Hepatocyte (in vitro differentiated cells): ENCODE measurements around the gene LSAMP. TPM values are rescaled to one million over a fixed set of nuclear protein-coding genes. Genes with fewer than 3 reads are reported as not detected.

Experiments used
- DNase-seq: peaks from one replicate; pipeline ENCODE4 v3.0.0-alpha.2; 2016; ENCODE audit warnings: low spot score
- H2AFZ ChIP-seq: fragments of 200-600 bp; sonication (generic); 2 replicates; pipeline ENCODE4 v1.6.0; 2016; ENCODE audit warnings: antibody characterized with exemption, mild to moderate bottlenecking
- H3K27ac ChIP-seq: fragments of 200-600 bp; sonication (generic); 2 replicates; pipeline ENCODE4 v1.5.1; 2016; ENCODE audit warnings: mild to moderate bottlenecking
- H3K27me3 ChIP-seq: fragments of 200-600 bp; sonication (generic); 2 replicates; pipeline ENCODE4 v1.6.1; 2016
- H3K36me3 ChIP-seq: fragments of 200-600 bp; sonication (generic); replicated peaks from 2 replicates; pipeline ENCODE4 v1.5.1; 2016; ENCODE audit warnings: low read depth; ENCODE audit not compliant: insufficient read depth
- H3K4me1 ChIP-seq: fragments of 200-600 bp; sonication (generic); 2 replicates; pipeline ENCODE4 v1.5.1; 2016; ENCODE audit warnings: mild to moderate bottlenecking, moderate library complexity; ENCODE audit not compliant: insufficient read depth
- H3K4me2 ChIP-seq: fragments of 200-600 bp; sonication (generic); 2 replicates; pipeline ENCODE4 v1.6.0; 2016
- H3K4me3 ChIP-seq: fragments of 200-600 bp; sonication (generic); 2 replicates; pipeline ENCODE4 v1.5.1; 2016; ENCODE audit warnings: mild to moderate bottlenecking
- H3K79me2 ChIP-seq: fragments of 200-600 bp; sonication (generic); 2 replicates; pipeline ENCODE4 v1.6.0; 2017; ENCODE audit warnings: mild to moderate bottlenecking
- H3K9me2 ChIP-seq: fragments of 200-600 bp; sonication (generic); replicated peaks from 2 replicates; pipeline ENCODE4 v1.6.0; 2017; ENCODE audit warnings: mild to moderate bottlenecking; ENCODE audit not compliant: insufficient read depth
- H3K9me3 ChIP-seq: fragments of 200-600 bp; sonication (generic); 2 replicates; pipeline ENCODE4 v1.5.1; 2016; ENCODE audit warnings: low read depth, mild to moderate bottlenecking
- H4K20me1 ChIP-seq: fragments of 200-600 bp; sonication (generic); 2 replicates; pipeline ENCODE4 v1.6.0; 2016; ENCODE audit warnings: mild to moderate bottlenecking; ENCODE audit not compliant: insufficient read depth, poor library complexity, severe bottlenecking
- EZH2 ChIP-seq: fragments of 200-600 bp; sonication (generic); IDR thresholded peaks from 2 replicates; pipeline ENCODE4 v1.6.1; 2016; ENCODE audit warnings: antibody characterized with exemption, mild to moderate bottlenecking, borderline replicate concordance
- EZH2phosphoT487 ChIP-seq: fragments of 200-600 bp; sonication (generic); IDR thresholded peaks from one replicate; pipeline ENCODE4 v1.6.1; 2018; ENCODE audit warnings: antibody characterized with exemption, mild to moderate bottlenecking, low read depth, moderate library complexity; ENCODE audit not compliant: unreplicated experiment, severe bottlenecking
- WGBS: methylation state at CpG from one replicate; pipeline ENCODE4 v1.1.6; 2016; ENCODE audit warnings: low lambda C conversion rate; ENCODE audit errors: missing lambda C conversion rate; 5-methylcytosine and 5-hydroxymethylcytosine counted together
- polyA plus RNA-seq: library from polyadenylated mRNA; unstranded; fragments of >200 nt; fragmentation: Nextera tagmentation; extraction: Ambion mirVana; gene quantifications from 2 replicates; pipeline ENCODE4 v1.2.1, GENCODE V29; 2016
- total RNA-seq: library from RNA; depleted of rRNA; stranded (reverse); fragments of >200 nt; gene quantifications from 2 replicates; pipeline ENCODE4 v1.2.3, GENCODE V29; 2014
- TF ChIP-seq, protein P1 (sequence below): fragments of 200-600 bp; sonication (generic); IDR thresholded peaks from 2 replicates; pipeline ENCODE4 v1.5.1; 2016; ENCODE audit warnings: antibody characterized with exemption, mild to moderate bottlenecking; ENCODE audit not compliant: poor library complexity

The LSAMP gene
- total and polyA plus RNA-seq, 2 experiments from 2014 or later: 15.1 to 22.3 TPM

DNA sequence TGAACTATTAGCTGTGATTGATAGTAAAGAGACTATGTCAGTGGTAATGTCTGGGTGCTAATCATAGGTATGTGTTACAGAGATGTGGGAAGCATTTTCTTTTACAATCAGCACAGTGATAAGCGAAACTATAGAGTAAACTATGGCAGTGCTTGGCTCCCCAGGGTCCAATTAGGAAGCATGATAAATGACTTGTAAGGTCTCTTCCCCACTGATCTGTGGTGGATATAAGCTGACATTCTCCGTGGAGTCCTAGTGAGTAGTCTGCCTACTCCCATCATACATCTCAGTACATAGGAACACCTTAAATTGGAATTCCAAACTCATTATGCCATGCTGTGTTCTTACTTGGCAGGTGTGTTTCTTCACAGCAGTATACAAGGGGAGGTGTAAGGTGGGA lies 617.8 kb downstream of the LSAMP start:
- H3K9me3 ChIP-seq: no peaks in the 10 kb centered on the region
- H3K79me2 ChIP-seq: no peaks in the 10 kb centered on the region
- no peak overlapping the region for H2AFZ ChIP-seq
- no peak overlapping the region for H3K4me3 ChIP-seq
- no peak for DNase-seq
- H3K4me1 ChIP-seq: no peaks in the 10 kb centered on the region
- H3K4me2 ChIP-seq: no peak overlapping the region
- H3K27ac ChIP-seq: no peak overlapping the region
- H3K27me3 ChIP-seq: no peaks in the 10 kb centered on the region
- TF ChIP-seq, protein P1, sequence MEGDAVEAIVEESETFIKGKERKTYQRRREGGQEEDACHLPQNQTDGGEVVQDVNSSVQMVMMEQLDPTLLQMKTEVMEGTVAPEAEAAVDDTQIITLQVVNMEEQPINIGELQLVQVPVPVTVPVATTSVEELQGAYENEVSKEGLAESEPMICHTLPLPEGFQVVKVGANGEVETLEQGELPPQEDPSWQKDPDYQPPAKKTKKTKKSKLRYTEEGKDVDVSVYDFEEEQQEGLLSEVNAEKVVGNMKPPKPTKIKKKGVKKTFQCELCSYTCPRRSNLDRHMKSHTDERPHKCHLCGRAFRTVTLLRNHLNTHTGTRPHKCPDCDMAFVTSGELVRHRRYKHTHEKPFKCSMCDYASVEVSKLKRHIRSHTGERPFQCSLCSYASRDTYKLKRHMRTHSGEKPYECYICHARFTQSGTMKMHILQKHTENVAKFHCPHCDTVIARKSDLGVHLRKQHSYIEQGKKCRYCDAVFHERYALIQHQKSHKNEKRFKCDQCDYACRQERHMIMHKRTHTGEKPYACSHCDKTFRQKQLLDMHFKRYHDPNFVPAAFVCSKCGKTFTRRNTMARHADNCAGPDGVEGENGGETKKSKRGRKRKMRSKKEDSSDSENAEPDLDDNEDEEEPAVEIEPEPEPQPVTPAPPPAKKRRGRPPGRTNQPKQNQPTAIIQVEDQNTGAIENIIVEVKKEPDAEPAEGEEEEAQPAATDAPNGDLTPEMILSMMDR: no peak
- TF ChIP-seq EZH2: no peak
- TF ChIP-seq EZH2phosphoT487: no peak
- WGBS: 64% methylated on average over 2 of the region's 2 CpGs
- H3K9me2 ChIP-seq: no peaks in the 10 kb centered on the region
- no peaks in the 10 kb centered on the region for H4K20me1 ChIP-seq
- H3K36me3 ChIP-seq: no peaks in the 10 kb centered on the region

DNA sequence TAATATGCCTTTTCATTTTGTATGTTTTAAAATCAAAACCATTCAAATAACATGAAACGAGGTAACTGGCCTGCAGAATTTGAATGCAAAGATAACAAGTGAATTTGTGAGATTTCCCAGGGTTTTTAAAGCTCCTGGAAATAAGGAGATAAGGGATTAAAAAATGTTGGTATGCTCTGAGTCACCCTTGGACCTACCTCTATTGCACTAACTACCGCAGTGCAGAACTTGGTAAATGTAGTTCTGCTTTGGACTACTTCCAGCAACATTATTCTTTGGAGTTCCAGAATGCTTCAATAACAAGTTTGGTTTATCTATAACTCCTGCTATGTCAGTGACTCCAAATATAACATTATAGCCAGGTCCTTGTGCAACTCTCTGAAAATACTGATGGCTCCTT lies 620.2 kb downstream of the LSAMP start:
- WGBS: 43% methylated on average over 2 of the region's 2 CpGs
- no peak for TF ChIP-seq EZH2phosphoT487
- TF ChIP-seq EZH2: no peak
- TF ChIP-seq, protein P1: no peak
- Histone ChIP-seq H3K79me2 (no peaks in the 10 kb centered on the region), H4K20me1 (no peaks in the 10 kb centered on the region), H3K4me2 (no peak overlapping the region), H3K4me3 (no peak overlapping the region), H3K27ac (no peak overlapping the region), H3K36me3 (no peaks in the 10 kb centered on the region), H3K9me3 (no peaks in the 10 kb centered on the region), H2AFZ (no peak overlapping the region), H3K27me3 (no peaks in the 10 kb centered on the region), H3K9me2 (no peaks in the 10 kb centered on the region), H3K4me1 (no peaks in the 10 kb centered on the region)
- DNase-seq: peak; percentile 21

DNA sequence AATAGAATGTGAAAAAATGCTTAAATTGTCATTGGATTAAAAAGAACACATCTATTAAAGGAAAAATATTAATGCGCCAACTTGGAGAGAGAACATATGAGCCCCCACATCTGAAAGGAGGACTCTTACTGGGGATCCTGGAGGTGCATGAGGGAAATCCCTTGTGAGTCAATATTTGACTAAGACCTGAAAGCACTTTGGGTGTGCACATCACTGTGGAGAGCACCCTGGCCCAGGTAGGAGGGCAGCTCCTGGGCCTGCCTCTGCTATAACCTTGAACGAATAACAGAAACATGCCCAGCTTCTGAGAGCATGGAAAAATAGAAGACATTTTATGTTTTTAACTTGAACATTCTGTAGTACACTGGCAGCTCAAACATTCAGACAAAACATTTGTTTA lies 622.2 kb downstream of the LSAMP start:
- TF ChIP-seq EZH2phosphoT487 (no peak), EZH2 (no peak)
- Histone ChIP-seq H3K4me3 (no peak overlapping the region), H3K79me2 (no peaks in the 10 kb centered on the region), H3K9me3 (no peaks in the 10 kb centered on the region), H4K20me1 (no peaks in the 10 kb centered on the region), H3K4me2 (no peak overlapping the region), H3K36me3 (no peaks in the 10 kb centered on the region), H3K9me2 (no peaks in the 10 kb centered on the region), H3K27me3 (no peaks in the 10 kb centered on the region), H3K4me1 (no peaks in the 10 kb centered on the region), H3K27ac (no peak overlapping the region), H2AFZ (no peak overlapping the region)
- DNase-seq: no peak
- 91% methylated on average over 2 of the region's 2 CpGs for WGBS

DNA sequence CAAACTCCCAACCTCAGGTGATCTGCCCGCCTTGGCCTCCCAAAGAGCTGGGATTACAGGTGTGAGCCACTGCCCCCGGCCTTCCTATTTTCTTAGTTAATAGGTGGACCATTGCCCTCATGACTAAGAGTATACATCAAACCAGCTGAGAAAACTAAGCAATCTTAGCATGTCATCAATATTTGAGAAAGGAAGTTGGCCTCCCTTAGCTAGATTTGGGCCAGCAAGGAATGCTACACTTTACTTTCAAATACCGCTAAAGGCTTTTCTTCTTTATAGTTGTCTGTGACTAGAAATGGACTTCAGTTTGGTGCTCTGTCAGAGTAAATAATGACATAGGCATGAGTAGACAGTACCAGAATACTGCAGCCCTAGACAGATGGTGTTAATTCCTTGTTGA lies 622.7 kb downstream of the LSAMP start:
- no peaks in the 10 kb centered on the region for H3K4me1 ChIP-seq
- H3K79me2 ChIP-seq: no peaks in the 10 kb centered on the region
- WGBS: 88% methylated on average over 3 of the region's 3 CpGs

More for the DNA sequence above, 622.7 kb downstream of the LSAMP start:
- no peak for DNase-seq
- no peaks in the 10 kb centered on the region for H3K27me3 ChIP-seq
- no peak overlapping the region for H3K4me3 ChIP-seq
- H3K36me3 ChIP-seq: no peaks in the 10 kb centered on the region
- no peaks in the 10 kb centered on the region for H3K9me3 ChIP-seq
- H3K9me2 ChIP-seq: no peaks in the 10 kb centered on the region
- no peak overlapping the region for H3K4me2 ChIP-seq
- no peak overlapping the region for H3K27ac ChIP-seq
- no peak for TF ChIP-seq EZH2phosphoT487
- TF ChIP-seq, protein P1: no peak
- TF ChIP-seq EZH2: no peak
- no peak overlapping the region for H2AFZ ChIP-seq
- H4K20me1 ChIP-seq: no peaks in the 10 kb centered on the region
